ENCODE measurements around the gene LRRC56. TPM values are rescaled to one million over a fixed set of nuclear protein-coding genes. Genes with fewer than 3 reads are reported as not detected.

LRRC56 gene
- total and polyA plus RNA-seq, 2 experiments from 2014 or later = 2.5 to 4.5 TPM

DNA sequence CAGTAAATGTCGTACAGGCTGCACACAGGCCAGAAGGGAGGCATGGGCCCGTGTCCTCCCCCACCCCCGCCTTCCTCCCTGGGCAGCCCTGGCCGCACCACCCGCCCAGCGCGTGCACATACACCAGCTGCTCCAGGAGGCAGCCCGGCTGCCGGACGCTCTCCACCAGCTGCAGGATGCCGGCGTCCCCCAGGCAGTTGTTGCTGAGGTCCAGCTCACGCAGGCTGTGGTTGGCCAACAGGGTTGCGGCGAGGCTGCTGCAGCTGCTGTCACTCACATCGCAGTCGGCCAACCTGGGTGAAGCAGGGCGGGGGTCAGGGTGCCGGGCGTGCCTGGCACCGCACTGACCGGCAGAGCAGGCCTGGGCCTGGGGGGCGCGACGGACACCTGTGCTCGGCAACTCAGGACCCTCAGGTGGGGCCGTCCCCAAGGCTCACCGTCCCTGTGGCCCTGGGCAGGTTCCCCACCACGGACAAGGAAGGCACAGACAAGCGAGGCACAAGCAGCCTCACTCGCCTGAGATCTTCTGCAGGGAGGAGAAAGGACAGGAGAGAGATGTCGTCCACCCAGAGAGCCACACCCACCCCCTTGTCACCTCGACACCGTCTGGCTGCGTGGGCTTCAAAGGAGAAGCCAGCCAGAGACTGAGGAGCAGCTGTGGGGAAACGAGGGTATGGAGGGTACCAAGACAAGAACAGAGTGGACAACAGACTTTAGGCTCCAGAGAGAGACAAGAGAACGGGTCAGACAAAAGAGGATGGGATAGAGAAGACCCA lies 42.4 kb upstream of the LRRC56 start:
- TF ChIP-seq CTCF (IDR thresholded peaks at IDR 0.05; ENCODE audit: low read depth, low read length) = no peak
- Histone ChIP-seq H3K4me3 (no peak overlapping the region), H3K36me3 (peaks cover 25% of the 10 kb centered on the region), H3K9me3 (ENCODE audit: low read depth) (no peaks in the 10 kb centered on the region), H3K27ac (peak overlapping the region; percentile 43), H3K4me1 (ENCODE audit: low read depth) (no peaks in the 10 kb centered on the region), H3K27me3 (no peaks in the 10 kb centered on the region)
- DNase-seq (ENCODE audit: low read depth in 1 of 2, low spot score in 1 of 2) = no peak

DNA sequence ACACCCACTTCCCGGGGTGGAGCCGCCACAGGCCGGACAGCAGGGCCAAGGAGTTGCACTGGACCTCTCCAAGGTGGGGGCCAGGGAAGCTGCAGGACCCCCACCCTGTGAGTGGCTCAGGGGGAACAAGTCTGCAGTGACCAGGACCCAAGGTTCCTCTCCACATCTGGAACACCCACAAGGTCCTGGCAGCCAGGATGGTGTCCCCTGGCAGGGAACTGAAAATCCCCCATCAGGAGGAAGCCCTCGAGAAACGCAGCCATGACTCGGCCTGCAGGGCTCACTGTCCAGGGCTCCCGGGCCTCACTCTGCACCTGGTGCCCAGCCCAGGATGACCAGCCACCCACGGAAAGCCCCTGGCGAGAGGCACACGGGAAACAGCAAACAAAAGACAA lies 41.8 kb upstream of the LRRC56 start:
- no peak for TF ChIP-seq CTCF (IDR thresholded peaks at IDR 0.05; ENCODE audit: low read depth, low read length)
- Histone ChIP-seq H3K9me3 (ENCODE audit: low read depth) (no peaks in the 10 kb centered on the region), H3K4me1 (ENCODE audit: low read depth) (no peaks in the 10 kb centered on the region), H3K36me3 (peaks cover 30% of the 10 kb centered on the region), H3K27ac (peak overlapping the region; percentile 43), H3K4me3 (no peak overlapping the region), H3K27me3 (no peaks in the 10 kb centered on the region)
- no peak for DNase-seq (ENCODE audit: low read depth in 1 of 2, low spot score in 1 of 2)

- Histone ChIP-seq H3K27ac (no peak overlapping the region), H3K36me3 (peaks cover 34% of the 10 kb centered on the region), H3K4me3 (no peak overlapping the region), H3K4me1 (ENCODE audit: low read depth) (no peaks in the 10 kb centered on the region), H3K27me3 (no peaks in the 10 kb centered on the region), H3K9me3 (ENCODE audit: low read depth) (no peaks in the 10 kb centered on the region)
- no peak for DNase-seq (ENCODE audit: low read depth in 1 of 2, low spot score in 1 of 2)
- TF ChIP-seq CTCF (IDR thresholded peaks at IDR 0.05; ENCODE audit: low read depth, low read length) = no peak
Observed at GRCh38 chr11:496834-497564, 40.3 kb upstream of the LRRC56 start.

GRCh38 chr11:497565-498296 lies 39.6 kb upstream of the LRRC56 start:
- TF ChIP-seq CTCF (IDR thresholded peaks at IDR 0.05; ENCODE audit: low read depth, low read length) = no peak
- no peak overlapping the region for H3K27ac ChIP-seq
- no peaks in the 10 kb centered on the region for H3K4me1 ChIP-seq (ENCODE audit: low read depth)
- no peaks in the 10 kb centered on the region for H3K27me3 ChIP-seq
- H3K36me3 ChIP-seq = peaks cover 34% of the 10 kb centered on the region
- H3K4me3 ChIP-seq = no peak overlapping the region
- no peak for DNase-seq (ENCODE audit: low read depth in 1 of 2, low spot score in 1 of 2)
- no peaks in the 10 kb centered on the region for H3K9me3 ChIP-seq (ENCODE audit: low read depth)

DNA sequence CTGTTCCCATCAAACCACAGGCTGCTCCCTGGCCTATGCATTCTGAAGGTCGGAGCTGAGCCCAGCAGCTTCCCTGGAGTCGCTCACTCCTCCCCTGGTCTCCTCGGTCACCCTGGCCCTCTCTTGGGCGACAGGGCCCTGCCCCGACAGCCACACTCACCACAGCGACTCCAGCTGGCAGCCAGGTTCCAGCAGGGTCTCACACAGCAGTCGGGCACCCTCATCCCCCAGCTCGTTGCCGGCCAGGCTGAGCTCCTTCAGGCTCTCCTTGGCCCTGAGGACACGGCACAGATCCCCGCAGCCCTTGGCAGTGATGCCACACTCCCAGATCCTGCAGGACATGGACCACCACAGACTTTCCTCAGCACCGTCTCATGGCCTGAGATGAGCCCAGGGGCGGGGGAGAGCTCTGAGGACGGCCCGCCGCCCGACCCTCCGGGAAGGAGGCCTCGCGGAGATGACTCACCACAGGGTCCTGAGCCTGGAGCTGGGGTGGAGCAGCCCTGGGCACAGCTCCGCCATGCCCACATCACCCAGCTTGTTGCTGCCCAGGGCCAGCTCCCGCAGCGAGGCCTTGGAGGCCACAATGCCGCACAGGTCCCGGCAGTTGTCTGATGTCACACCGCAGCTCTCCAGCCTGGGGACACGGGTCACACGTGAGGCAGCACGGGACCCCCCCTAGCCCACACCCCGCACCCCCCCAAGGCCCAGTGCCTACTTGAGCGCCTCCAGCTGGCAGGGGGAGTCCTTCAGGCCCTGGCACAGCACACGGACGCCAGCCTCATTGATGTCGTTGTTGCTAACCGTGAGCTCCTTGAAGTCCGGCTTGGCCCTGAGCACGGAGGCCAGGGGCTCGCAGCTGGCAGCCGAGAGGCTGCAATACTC lies 38.8 kb upstream of the LRRC56 start:
- DNase-seq (ENCODE audit: low read depth in 1 of 2, low spot score in 1 of 2) = no peak
- Histone ChIP-seq H3K36me3 (peaks cover 34% of the 10 kb centered on the region), H3K4me3 (no peak overlapping the region), H3K4me1 (ENCODE audit: low read depth) (no peaks in the 10 kb centered on the region), H3K9me3 (ENCODE audit: low read depth) (no peaks in the 10 kb centered on the region), H3K27me3 (no peaks in the 10 kb centered on the region), H3K27ac (no peak overlapping the region)
- TF ChIP-seq CTCF (IDR thresholded peaks at IDR 0.05; ENCODE audit: low read depth, low read length) = no peak

Data from cardiac muscle cell (in vitro differentiated cells and primary cell).